Right atrium auricular region (tissue), 2 donors: ENCODE measurements around the gene MAGEB3. TPM values are rescaled to one million over a fixed set of nuclear protein-coding genes. Genes with fewer than 3 reads are reported as not detected.
"Not testable (repeated sequence)": the region's sequence is repeated elsewhere in the genome, so short reads cannot be mapped to it uniquely, and the experiment has no call there.

Experiments used
- DNase-seq: peaks from one replicate; pipeline ENCODE4 v3.0.0-alpha.2; 2019; ENCODE audit warnings: low spot score
- H3K27ac ChIP-seq, 2 donors: fragments of 200-600 bp; sonication (generic); 1 replicate in 1 of 2; 2 replicates in 1 of 2; pipeline ENCODE4 v1.5.1; 2016 to 2019
- H3K27me3 ChIP-seq, 2 donors: fragments of 200-600 bp; sonication (generic); one replicate each; pipeline versions ENCODE4 v1.5.1 to v1.6.0; 2017 to 2019
- H3K36me3 ChIP-seq: fragments of 200-600 bp; sonication (generic); one replicate; pipeline ENCODE4 v1.5.1; 2016
- H3K4me1 ChIP-seq, 2 donors: fragments of 200-600 bp; sonication (generic); one replicate each; pipeline versions ENCODE4 v1.5.1 to v1.6.0; 2017 to 2019
- H3K4me3 ChIP-seq, 2 donors: fragments of 200-600 bp; sonication (generic); 1 replicate in 1 of 2; 2 replicates in 1 of 2; pipeline ENCODE4 v1.5.1; 2017 to 2019; ENCODE audit warnings: mild to moderate bottlenecking in 1 of 2, moderate library complexity in 1 of 2
- H3K9me3 ChIP-seq, 2 donors: fragments of 200-600 bp; sonication (generic); one replicate each; pipeline ENCODE4 v1.5.1; 2019
- total RNA-seq, 2 donors: library from RNA; depleted of rRNA; stranded (reverse); fragments of >200 nt; gene quantifications; one replicate each; pipeline ENCODE4 v1.1.0, GENCODE V29; 2016
- TF ChIP-seq, protein P1 (sequence below), 2 donors: fragments of 200-600 bp; sonication (generic); IDR thresholded peaks; one replicate each; pipeline ENCODE4 v1.5.1; 2019; ENCODE audit warnings: antibody characterized with exemption in 2 of 2

MAGEB3 gene, protein sequence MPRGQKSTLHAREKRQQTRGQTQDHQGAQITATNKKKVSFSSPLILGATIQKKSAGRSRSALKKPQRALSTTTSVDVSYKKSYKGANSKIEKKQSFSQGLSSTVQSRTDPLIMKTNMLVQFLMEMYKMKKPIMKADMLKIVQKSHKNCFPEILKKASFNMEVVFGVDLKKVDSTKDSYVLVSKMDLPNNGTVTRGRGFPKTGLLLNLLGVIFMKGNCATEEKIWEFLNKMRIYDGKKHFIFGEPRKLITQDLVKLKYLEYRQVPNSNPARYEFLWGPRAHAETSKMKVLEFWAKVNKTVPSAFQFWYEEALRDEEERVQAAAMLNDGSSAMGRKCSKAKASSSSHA
- total RNA-seq: not detected

DNA sequence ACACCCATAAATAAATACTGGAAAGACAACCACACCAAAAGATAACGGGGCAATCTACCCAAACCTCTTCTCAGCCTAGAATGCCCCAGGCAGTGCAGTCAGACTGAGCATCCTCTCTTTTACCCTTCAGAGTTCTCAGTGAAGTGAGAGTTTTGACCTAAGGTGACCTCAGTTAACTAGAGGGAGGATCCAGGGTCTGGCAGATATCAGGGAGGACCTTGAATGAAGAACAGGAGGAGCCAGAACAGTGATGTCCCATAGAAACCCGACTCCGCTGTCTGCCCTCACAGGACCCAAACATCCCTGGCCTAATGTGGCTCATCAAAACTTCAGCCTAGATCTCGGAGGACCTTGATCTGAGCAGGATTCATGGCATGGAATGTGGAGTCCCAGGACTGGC is at the start of gene MAGEB3:
Gene MAGEB3 (plus strand): TSS at position 263 of the 400 bp plus-strand sequence. CDS start 5,268 bp downstream, outside the sequence.
- Histone ChIP-seq H3K36me3 (no peaks in the 10 kb centered on the region), H3K4me1 (no peaks in the 10 kb centered on the region), H3K27ac (no peak within 1 kb of the TSS), H3K9me3 (no peaks in the 10 kb centered on the region), H3K27me3 (no peaks in the 10 kb centered on the region), H3K4me3 (no peak within 1 kb of the TSS)
- TF ChIP-seq, protein P1, sequence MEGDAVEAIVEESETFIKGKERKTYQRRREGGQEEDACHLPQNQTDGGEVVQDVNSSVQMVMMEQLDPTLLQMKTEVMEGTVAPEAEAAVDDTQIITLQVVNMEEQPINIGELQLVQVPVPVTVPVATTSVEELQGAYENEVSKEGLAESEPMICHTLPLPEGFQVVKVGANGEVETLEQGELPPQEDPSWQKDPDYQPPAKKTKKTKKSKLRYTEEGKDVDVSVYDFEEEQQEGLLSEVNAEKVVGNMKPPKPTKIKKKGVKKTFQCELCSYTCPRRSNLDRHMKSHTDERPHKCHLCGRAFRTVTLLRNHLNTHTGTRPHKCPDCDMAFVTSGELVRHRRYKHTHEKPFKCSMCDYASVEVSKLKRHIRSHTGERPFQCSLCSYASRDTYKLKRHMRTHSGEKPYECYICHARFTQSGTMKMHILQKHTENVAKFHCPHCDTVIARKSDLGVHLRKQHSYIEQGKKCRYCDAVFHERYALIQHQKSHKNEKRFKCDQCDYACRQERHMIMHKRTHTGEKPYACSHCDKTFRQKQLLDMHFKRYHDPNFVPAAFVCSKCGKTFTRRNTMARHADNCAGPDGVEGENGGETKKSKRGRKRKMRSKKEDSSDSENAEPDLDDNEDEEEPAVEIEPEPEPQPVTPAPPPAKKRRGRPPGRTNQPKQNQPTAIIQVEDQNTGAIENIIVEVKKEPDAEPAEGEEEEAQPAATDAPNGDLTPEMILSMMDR (IDR thresholded peaks at IDR 0.05): no peak
- no peak for DNase-seq

DNA sequence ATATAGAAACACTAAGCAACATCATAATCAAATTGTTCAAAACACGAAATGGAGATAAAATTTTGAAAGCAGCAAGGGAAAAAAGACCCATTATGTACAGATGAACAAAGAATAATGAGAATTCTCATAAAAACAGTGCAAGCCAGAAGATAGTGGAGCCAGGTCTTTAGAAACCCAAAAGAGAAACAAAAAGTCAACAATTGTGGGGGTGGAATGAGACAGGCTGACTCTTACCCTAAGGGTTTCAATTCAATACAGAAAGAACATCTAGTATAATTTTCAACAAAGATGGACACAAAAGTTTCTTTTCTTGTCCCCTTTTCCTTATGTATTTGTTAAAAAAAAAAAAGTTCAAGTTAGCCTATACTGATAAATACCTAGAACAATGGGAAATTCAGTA is 49.1 kb upstream of the MAGEB3 start:
- Histone ChIP-seq H3K4me1 (no peaks in the 10 kb centered on the region), H3K27me3 (no peaks in the 10 kb centered on the region), H3K4me3 (no peak overlapping the region), H3K27ac (no peak overlapping the region), H3K36me3 (no peaks in the 10 kb centered on the region), H3K9me3 (no peaks in the 10 kb centered on the region)
- TF ChIP-seq, protein P1 (IDR thresholded peaks at IDR 0.05): no peak
- no peak for DNase-seq

DNA sequence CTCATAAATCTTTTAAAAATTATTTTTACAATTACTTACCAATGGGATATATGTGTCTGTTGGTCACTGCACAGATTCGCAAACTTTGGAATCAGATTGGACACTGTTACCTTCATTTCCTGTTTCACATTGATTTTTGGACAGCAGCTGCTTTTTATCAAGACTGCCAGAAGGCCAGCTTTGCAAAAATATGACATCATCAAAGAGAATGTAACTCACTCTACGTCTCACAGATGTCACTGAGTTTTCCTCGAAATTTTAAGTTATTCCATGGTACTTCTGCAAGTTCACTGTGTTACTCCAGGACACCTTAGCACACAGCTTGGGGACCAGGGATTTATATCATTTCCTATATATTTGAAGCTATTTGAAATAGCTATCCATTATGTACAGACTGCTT is 46.9 kb upstream of the MAGEB3 start:
- H3K9me3 ChIP-seq: no peaks in the 10 kb centered on the region
- TF ChIP-seq, protein P1 (IDR thresholded peaks at IDR 0.05): no peak
- H3K4me3 ChIP-seq: no peak overlapping the region
- DNase-seq: no peak
- H3K27ac ChIP-seq: no peak overlapping the region
- no peaks in the 10 kb centered on the region for H3K36me3 ChIP-seq
- no peaks in the 10 kb centered on the region for H3K4me1 ChIP-seq
- no peaks in the 10 kb centered on the region for H3K27me3 ChIP-seq

DNA sequence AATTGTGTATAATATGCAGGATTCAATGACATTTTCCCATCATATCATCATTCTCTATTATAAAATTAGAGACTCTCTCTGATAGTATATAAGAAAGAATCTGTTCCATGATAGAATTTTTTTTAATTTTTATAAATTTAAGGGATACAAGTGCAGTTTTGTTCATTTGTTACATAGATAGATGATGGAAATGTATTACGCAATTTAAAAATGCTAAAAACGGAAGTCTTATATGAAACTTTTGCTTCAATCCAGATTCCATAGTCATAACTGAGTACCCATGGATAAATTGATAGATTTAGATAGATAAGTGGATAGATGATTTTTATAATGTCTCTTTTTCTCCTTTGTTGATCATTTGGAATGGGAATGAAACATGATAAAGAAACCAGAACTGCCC is 40.0 kb upstream of the MAGEB3 start:
- Histone ChIP-seq H3K9me3 (no peaks in the 10 kb centered on the region), H3K27ac (no peak overlapping the region), H3K4me3 (no peak overlapping the region), H3K36me3 (no peaks in the 10 kb centered on the region), H3K4me1 (no peaks in the 10 kb centered on the region), H3K27me3 (no peaks in the 10 kb centered on the region)
- TF ChIP-seq, protein P1 (IDR thresholded peaks at IDR 0.05): no peak
- DNase-seq: no peak

DNA sequence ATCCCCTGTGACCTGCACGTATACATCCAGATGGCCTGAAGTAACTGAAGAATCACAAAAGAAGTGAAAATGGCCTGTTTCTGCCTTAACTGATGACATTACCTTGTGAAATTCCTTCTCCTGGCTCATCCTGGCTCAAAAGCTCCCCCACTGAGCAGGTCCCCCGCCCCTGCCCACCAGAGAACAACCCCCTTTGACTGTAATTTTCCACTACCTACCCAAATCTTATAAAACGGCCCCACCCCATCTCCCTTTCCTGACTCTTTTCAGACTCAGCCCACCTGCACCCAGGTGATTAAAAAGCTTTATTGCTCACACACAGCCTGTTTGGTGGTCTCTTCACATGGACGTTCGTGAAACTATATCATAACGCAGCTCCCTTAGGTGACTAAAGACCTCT is 36.5 kb upstream of the MAGEB3 start:
- not testable (repeated sequence) for H3K9me3 ChIP-seq, H3K27ac ChIP-seq, H3K4me1 ChIP-seq, H3K36me3 ChIP-seq, H3K4me3 ChIP-seq, DNase-seq, H3K27me3 ChIP-seq

DNA sequence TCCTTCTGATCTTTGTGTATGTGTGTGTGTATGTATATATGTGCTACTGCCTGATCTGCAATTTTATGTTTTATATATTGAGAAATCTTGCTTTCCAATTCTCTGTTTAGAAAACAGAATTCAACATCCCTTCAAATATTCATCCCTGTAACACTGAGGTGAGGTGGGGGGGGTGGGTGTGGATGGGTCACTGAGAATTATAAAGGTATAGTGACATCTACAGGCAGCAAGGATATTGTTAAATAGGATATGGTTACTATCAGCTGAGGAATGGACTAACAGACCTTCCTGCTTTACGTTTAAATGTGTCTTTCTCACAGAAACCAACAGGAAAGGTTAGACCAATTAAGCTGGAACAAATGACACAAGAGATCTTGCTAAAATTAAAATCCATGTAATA is 34.1 kb upstream of the MAGEB3 start:
- TF ChIP-seq, protein P1 (IDR thresholded peaks at IDR 0.05): no peak
- H3K4me3 ChIP-seq: no peak overlapping the region
- no peaks in the 10 kb centered on the region for H3K27me3 ChIP-seq
- H3K9me3 ChIP-seq: no peaks in the 10 kb centered on the region
- no peaks in the 10 kb centered on the region for H3K36me3 ChIP-seq
- DNase-seq: no peak
- H3K4me1 ChIP-seq: no peaks in the 10 kb centered on the region
- no peak overlapping the region for H3K27ac ChIP-seq
